A673 (cell line): ENCODE measurements around the gene ENGASE. TPM values are rescaled to one million over a fixed set of nuclear protein-coding genes. Genes with fewer than 3 reads are reported as not detected.

Experiments used
- BruUV-seq: library from RNA; stranded (reverse); fragments of 400-500 nt; replicated peaks from 2 replicates; lab custom pipeline; 2021; lab: Mats Ljungman, UMichigan
- CTCF ChIA-PET: fragments of 300-600 bp; sonication (Branson Sonifier 250); formaldehyde crosslinking; loops from one replicate; lab custom pipeline; 2022; ENCODE audit warnings: antibody characterized with exemption; lab: Charles Lee
- POLR2A ChIA-PET: fragments of 300-600 bp; sonication (Branson Sonifier 250); formaldehyde crosslinking; loops from one replicate; lab custom pipeline; 2022; ENCODE audit warnings: antibody characterized with exemption; ENCODE audit not compliant: low non-redundant PET; lab: Charles Lee
- DNase-seq: peaks from one replicate; pipeline ENCODE4 v3.0.0-alpha.2; 2015; ENCODE audit warnings: low spot score
- H3K27ac ChIP-seq: fragments of 200-600 bp; sonication (generic); 2 replicates; pipeline ENCODE4 v1.5.1; 2016; ENCODE audit warnings: mixed run types, low read depth, mild to moderate bottlenecking, mixed read lengths, antibody characterized with exemption, low read length; ENCODE audit not compliant: poor library complexity, severe bottlenecking
- H3K27me3 ChIP-seq: fragments of 200-600 bp; sonication (generic); replicated peaks from 2 replicates; pipeline ENCODE4 v1.6.1; 2017; ENCODE audit warnings: mixed run types, low read depth, mild to moderate bottlenecking, mixed read lengths, antibody characterized with exemption, low read length; ENCODE audit not compliant: insufficient read depth, poor library complexity
- H3K36me3 ChIP-seq: fragments of 200-600 bp; sonication (generic); 2 replicates; pipeline ENCODE4 v1.6.1; 2016; ENCODE audit warnings: mixed run types, mild to moderate bottlenecking, mixed read lengths, antibody characterized with exemption, low read length; ENCODE audit not compliant: insufficient read depth, poor library complexity, severe bottlenecking
- H3K4me1 ChIP-seq: fragments of 200-600 bp; sonication (generic); 2 replicates; pipeline ENCODE4 v1.6.1; 2017; ENCODE audit warnings: mixed run types, mild to moderate bottlenecking, mixed read lengths, antibody characterized with exemption, low read length; ENCODE audit not compliant: insufficient read depth, poor library complexity, severe bottlenecking
- H3K4me3 ChIP-seq: fragments of 200-600 bp; sonication (generic); 2 replicates; pipeline ENCODE4 v1.5.1; 2016; ENCODE audit warnings: low read depth, mixed run types, mild to moderate bottlenecking, mixed read lengths, low read length; ENCODE audit not compliant: poor library complexity, severe bottlenecking
- H3K9me3 ChIP-seq: fragments of 200-600 bp; sonication (generic); 2 replicates; pipeline ENCODE4 v1.6.1; 2016; ENCODE audit warnings: mixed run types, low read depth, mild to moderate bottlenecking, mixed read lengths, antibody characterized with exemption, low read length; ENCODE audit not compliant: poor library complexity, severe bottlenecking
- EZH2 ChIP-seq: fragments of 200-600 bp; sonication (generic); IDR thresholded peaks from 2 replicates; pipeline ENCODE4 v1.6.1; 2017; ENCODE audit warnings: borderline replicate concordance, low read depth, mild to moderate bottlenecking, mixed read lengths, antibody characterized with exemption, low read length; ENCODE audit not compliant: poor library complexity, severe bottlenecking
- intact Hi-C: fragments of 100-400 bp; cut with micrococcal nuclease; formaldehyde crosslinking; loops from one replicate; pipeline ENCODE4 v1.10.0; 2022; ENCODE audit not compliant: unreplicated experiment
- total RNA-seq: library from RNA; stranded (reverse); gene quantifications from 2 replicates; pipeline ENCODE4 v1.2.3, GENCODE V29; 2021
- TF ChIP-seq, protein P1 (sequence below): fragments of 300-800, 200-600 bp; sonication (generic); conservative IDR thresholded peaks from 2 replicates; pipeline ENCODE4 v1.5.1; 2017; ENCODE audit warnings: low read depth, mild to moderate bottlenecking, antibody characterized with exemption, low read length, moderate library complexity, mixed read lengths

Gene ENGASE
- total RNA-seq, 1 experiment from 2014 or later: 24.4 TPM

- Histone ChIP-seq H3K27ac (no peak overlapping the region), H3K4me1 (peaks cover 14% of the 10 kb centered on the region), H3K36me3 (no peaks in the 10 kb centered on the region), H3K4me3 (no peak overlapping the region), H3K9me3 (no peaks in the 10 kb centered on the region), H3K27me3 (no peaks in the 10 kb centered on the region)
- BruUV-seq: no TSS peak
- CTCF ChIA-PET: interaction anchor here (0.5 to 1.1 kb wide), 4 partner anchors 21 to 32 kb away, joined by 3 to 10 read pairs (median 4); partner anchors contain the start of gene ENGASE
- TF ChIP-seq EZH2: no peak
- TF ChIP-seq, protein P1, sequence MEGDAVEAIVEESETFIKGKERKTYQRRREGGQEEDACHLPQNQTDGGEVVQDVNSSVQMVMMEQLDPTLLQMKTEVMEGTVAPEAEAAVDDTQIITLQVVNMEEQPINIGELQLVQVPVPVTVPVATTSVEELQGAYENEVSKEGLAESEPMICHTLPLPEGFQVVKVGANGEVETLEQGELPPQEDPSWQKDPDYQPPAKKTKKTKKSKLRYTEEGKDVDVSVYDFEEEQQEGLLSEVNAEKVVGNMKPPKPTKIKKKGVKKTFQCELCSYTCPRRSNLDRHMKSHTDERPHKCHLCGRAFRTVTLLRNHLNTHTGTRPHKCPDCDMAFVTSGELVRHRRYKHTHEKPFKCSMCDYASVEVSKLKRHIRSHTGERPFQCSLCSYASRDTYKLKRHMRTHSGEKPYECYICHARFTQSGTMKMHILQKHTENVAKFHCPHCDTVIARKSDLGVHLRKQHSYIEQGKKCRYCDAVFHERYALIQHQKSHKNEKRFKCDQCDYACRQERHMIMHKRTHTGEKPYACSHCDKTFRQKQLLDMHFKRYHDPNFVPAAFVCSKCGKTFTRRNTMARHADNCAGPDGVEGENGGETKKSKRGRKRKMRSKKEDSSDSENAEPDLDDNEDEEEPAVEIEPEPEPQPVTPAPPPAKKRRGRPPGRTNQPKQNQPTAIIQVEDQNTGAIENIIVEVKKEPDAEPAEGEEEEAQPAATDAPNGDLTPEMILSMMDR: peak; percentile 94
- peak; percentile 76 for DNase-seq
- POLR2A ChIA-PET: no interaction called here
- intact Hi-C loops: loop anchor here (1.0 kb wide), 1 partner anchor 23 kb away; no protein-coding TSS in a partner anchor
These were observed 32.0 kb upstream of the ENGASE start for GRCh38 chr17:79042421-79043190.

DNA sequence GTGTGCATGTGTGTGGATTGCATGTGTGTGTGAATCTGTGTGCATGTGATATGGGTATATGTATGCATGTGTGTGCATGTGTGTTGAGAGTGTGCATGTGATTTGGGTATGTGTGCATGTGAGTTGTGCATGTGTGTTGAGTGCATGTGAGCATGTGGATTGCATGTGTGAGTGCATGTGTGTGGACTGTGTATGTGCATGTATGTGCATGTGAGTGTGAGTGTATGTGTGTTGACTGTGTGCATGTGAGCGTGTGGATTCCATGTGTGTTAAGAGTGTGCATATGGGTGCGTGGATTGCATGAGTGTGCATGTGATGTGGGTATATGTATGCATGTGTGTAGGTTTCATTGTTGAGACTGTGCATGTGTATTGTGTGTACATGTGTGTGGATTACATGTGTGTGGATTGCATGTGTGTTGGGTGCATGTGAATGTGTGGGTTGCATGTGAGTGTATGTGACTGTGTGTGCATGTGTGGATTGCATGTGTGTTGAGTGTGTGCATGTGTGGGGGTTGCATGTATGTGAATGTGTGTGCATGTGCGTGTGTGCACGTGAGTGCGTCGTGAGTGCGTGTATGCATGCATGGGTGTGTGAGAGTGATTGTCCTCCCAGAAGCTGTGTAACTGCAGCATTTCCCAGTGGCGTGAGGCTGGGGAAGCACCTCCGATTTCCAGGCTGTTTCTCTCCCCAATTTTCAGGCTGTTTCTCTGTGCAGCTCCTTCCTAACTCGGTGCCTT, 31.3 kb upstream of the ENGASE start:
- intact Hi-C loops: no loop called here
- Histone ChIP-seq H3K27me3 (no peaks in the 10 kb centered on the region), H3K4me3 (no peak overlapping the region), H3K4me1 (peaks cover 14% of the 10 kb centered on the region), H3K27ac (no peak overlapping the region), H3K36me3 (no peaks in the 10 kb centered on the region), H3K9me3 (no peaks in the 10 kb centered on the region)
- CTCF ChIA-PET: interaction anchor here (0.7 to 0.8 kb wide), 2 partner anchors 17 to 44 kb away, joined by 3 to 7 read pairs; no protein-coding TSS in a partner anchor
- no peak for DNase-seq
- BruUV-seq: no TSS peak
- TF ChIP-seq, protein P1: no peak
- no peak for TF ChIP-seq EZH2
- POLR2A ChIA-PET: no interaction called here

GRCh38 chr17:79043931-79044320, 30.7 kb upstream of the ENGASE start:
- H3K27ac ChIP-seq: no peak overlapping the region
- POLR2A ChIA-PET: interaction anchor here (0.6 kb wide), 1 partner anchor 378 kb away, joined by 7 read pairs; no protein-coding TSS in a partner anchor
- CTCF ChIA-PET: interaction anchor here (0.7 to 0.8 kb wide), 2 partner anchors 17 to 44 kb away, joined by 3 to 7 read pairs; no protein-coding TSS in a partner anchor
- H3K4me1 ChIP-seq: peaks cover 14% of the 10 kb centered on the region
- H3K36me3 ChIP-seq: no peaks in the 10 kb centered on the region
- H3K9me3 ChIP-seq: no peaks in the 10 kb centered on the region
- no peaks in the 10 kb centered on the region for H3K27me3 ChIP-seq
- intact Hi-C loops: no loop called here
- DNase-seq: no peak
- TF ChIP-seq EZH2: no peak
- TF ChIP-seq, protein P1: no peak
- no peak overlapping the region for H3K4me3 ChIP-seq
- no TSS peak for BruUV-seq
